DOHH2 (cell line): Measurements from ENCODE around the gene BCL2L1.

Experiments used
- EZH2phosphoT487 ChIP-seq: fragments of 200-600 bp; sonication (generic); IDR thresholded peaks from 2 replicates; pipeline ENCODE4 v1.6.1; 2017; ENCODE audit warnings: borderline replicate concordance, mild to moderate bottlenecking, antibody characterized with exemption, low read length, moderate library complexity, mixed read lengths
- TF ChIP-seq, protein P1 (sequence below): fragments of 200-600 bp; sonication (generic); IDR thresholded peaks from one replicate; pipeline ENCODE4 v1.5.1; 2014; ENCODE audit warnings: antibody characterized with exemption, mild to moderate bottlenecking, low read depth, low read length; ENCODE audit not compliant: poor library complexity, severe bottlenecking

DNA sequence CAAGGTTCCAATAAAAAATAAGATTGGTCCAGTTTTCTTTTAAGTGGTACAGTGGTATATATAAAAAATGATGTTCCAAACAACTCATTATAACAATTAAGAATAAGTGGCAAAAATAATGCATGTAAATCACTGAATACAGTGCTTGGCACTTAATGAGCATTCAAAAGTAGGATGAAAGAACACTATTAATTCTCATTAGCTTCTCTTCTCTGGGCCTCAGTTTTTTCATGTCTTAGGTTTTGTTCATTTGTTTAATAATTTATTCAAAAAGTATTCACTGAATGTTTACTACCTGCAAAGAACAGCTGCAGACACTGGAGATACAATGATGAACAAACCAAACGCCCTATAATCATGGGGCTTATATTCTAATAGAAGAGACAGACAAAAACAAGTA lies 21.1 kb downstream of the BCL2L1 start:
- TF ChIP-seq, protein P1, sequence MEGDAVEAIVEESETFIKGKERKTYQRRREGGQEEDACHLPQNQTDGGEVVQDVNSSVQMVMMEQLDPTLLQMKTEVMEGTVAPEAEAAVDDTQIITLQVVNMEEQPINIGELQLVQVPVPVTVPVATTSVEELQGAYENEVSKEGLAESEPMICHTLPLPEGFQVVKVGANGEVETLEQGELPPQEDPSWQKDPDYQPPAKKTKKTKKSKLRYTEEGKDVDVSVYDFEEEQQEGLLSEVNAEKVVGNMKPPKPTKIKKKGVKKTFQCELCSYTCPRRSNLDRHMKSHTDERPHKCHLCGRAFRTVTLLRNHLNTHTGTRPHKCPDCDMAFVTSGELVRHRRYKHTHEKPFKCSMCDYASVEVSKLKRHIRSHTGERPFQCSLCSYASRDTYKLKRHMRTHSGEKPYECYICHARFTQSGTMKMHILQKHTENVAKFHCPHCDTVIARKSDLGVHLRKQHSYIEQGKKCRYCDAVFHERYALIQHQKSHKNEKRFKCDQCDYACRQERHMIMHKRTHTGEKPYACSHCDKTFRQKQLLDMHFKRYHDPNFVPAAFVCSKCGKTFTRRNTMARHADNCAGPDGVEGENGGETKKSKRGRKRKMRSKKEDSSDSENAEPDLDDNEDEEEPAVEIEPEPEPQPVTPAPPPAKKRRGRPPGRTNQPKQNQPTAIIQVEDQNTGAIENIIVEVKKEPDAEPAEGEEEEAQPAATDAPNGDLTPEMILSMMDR: no peak
- TF ChIP-seq EZH2phosphoT487: no peak
